GM12892 (cell line): ENCODE measurements around the gene CLP1.

Experiments
- POLR2A ChIP-seq: IDR thresholded peaks from 2 replicates; pipeline ENCODE4 v1.6.1; 2011; ENCODE audit warnings: low read depth, low read length, control low read depth
- POLR2AphosphoS5 ChIP-seq: IDR thresholded peaks from 2 replicates; pipeline ENCODE4 v1.6.1; 2011; ENCODE audit warnings: low read depth, low read length, control low read depth
- TAF1 ChIP-seq: IDR thresholded peaks from 2 replicates; pipeline ENCODE4 v1.6.1; 2011; ENCODE audit warnings: low read depth, mild to moderate bottlenecking, control low read depth, low read length, borderline replicate concordance

DNA sequence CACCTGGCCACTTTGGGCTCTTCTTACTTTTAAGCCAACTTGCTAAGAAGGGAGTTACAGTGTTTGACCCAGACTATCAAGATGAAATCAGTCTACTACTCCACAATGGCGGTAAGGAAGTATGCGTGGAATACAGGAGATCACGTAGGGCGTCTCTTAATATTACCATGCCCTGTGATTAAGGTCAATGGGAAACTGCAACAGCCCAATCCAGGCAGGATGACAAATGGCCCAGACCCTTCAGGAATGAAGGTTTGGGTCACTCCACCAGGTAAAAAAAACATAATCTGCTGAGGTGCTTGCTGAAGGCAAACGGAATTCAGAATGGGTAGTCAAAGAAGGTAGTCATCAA lies 6.8 kb upstream of the CLP1 start:
- no peak for TF ChIP-seq POLR2A
- TF ChIP-seq POLR2AphosphoS5 = no peak
- TF ChIP-seq TAF1 = no peak
